ENCODE measurements around the gene CNNM1. TPM values are rescaled to one million over a fixed set of nuclear protein-coding genes. Genes with fewer than 3 reads are reported as not detected.

CNNM1 gene
- total and polyA plus RNA-seq, 8 donors = under 0.01 to 0.87 (median 0.31) TPM; not detected in 1

DNA sequence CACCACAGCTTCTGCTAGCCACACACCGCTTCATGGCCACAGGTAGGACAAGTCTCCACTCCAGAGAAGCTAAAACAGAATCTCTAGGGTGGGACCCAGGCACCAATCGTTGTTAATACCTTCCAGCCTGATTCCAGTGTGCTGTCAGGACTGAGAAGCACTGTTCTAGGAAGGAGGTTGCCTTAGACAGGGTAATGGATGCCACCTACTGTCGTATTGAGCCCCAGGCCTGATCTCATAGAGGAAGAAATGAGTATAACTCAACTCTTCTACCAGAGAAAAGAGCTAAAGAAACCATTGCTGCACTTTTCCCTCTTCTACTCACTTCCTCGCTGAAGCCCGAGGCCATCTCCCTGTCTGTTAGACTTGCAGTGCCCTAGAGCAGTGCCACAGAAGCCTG is 31.8 kb downstream of the CNNM1 start:
- intact Hi-C loops (cut with DNase I; ENCODE audit: low total_unique reads) = no loop called here
- no peak overlapping the region for H3K27ac ChIP-seq
- no peaks in the 10 kb centered on the region for H3K27me3 ChIP-seq
- no peak for DNase-seq
- peaks cover 0 to 21% (median 3%) of the 10 kb centered on the region in 4 donors for H3K36me3 ChIP-seq
- H3K4me3 ChIP-seq = no peak overlapping the region
- no peak for TF ChIP-seq POLR2A (IDR thresholded peaks at IDR 0.05)
- TF ChIP-seq, protein P1, sequence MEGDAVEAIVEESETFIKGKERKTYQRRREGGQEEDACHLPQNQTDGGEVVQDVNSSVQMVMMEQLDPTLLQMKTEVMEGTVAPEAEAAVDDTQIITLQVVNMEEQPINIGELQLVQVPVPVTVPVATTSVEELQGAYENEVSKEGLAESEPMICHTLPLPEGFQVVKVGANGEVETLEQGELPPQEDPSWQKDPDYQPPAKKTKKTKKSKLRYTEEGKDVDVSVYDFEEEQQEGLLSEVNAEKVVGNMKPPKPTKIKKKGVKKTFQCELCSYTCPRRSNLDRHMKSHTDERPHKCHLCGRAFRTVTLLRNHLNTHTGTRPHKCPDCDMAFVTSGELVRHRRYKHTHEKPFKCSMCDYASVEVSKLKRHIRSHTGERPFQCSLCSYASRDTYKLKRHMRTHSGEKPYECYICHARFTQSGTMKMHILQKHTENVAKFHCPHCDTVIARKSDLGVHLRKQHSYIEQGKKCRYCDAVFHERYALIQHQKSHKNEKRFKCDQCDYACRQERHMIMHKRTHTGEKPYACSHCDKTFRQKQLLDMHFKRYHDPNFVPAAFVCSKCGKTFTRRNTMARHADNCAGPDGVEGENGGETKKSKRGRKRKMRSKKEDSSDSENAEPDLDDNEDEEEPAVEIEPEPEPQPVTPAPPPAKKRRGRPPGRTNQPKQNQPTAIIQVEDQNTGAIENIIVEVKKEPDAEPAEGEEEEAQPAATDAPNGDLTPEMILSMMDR (IDR thresholded peaks at IDR 0.05) = no peak
- TF ChIP-seq POLR2AphosphoS5 (IDR thresholded peaks at IDR 0.05) = no peak
- no peak for TF ChIP-seq EP300 (IDR thresholded peaks at IDR 0.05)
- H3K9me3 ChIP-seq = no peaks in the 10 kb centered on the region
- H3K4me1 ChIP-seq = peaks cover 0 to 6% (median 0%) of the 10 kb centered on the region in 4 donors
- WGBS, 5 donors = 69 to 75% (median 71%) methylated on average over 5 of the region's 5 CpGs

DNA sequence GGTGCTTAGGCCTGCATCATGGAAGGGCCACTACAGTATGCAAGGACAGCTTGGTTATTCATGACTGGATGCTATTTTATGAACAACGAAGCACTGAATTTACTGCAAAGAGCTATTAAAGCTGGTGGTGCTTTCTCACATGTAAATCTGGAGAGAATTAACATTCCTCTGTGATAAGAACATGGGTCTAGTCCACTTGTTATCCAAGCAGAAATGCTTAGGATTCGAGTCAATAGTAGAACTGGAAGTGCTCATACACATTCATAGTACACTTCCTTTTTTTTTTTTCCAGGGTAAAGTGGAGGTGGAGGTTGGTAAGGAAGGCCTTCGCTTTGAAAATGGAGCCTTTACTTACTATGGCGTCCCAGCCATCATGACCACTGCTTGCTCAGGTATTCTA is 35.0 kb downstream of the CNNM1 start:
- WGBS, 5 donors = 64 to 82% (median 80%) methylated on average over 4 of the region's 4 CpGs
- no peak for DNase-seq
- TF ChIP-seq POLR2A (IDR thresholded peaks at IDR 0.05) = no peak
- no peak for TF ChIP-seq POLR2AphosphoS5 (IDR thresholded peaks at IDR 0.05)
- TF ChIP-seq, protein P1 (IDR thresholded peaks at IDR 0.05) = no peak
- TF ChIP-seq EP300 (IDR thresholded peaks at IDR 0.05) = no peak
- Histone ChIP-seq H3K36me3 (peaks cover 0 to 13% (median 3%) of the 10 kb centered on the region in 4 donors), H3K27ac (no peak overlapping the region), H3K27me3 (no peaks in the 10 kb centered on the region), H3K4me1 (no peaks in the 10 kb centered on the region), H3K4me3 (no peak overlapping the region), H3K9me3 (no peaks in the 10 kb centered on the region)
- intact Hi-C loops (cut with DNase I; ENCODE audit: low total_unique reads) = no loop called here

DNA sequence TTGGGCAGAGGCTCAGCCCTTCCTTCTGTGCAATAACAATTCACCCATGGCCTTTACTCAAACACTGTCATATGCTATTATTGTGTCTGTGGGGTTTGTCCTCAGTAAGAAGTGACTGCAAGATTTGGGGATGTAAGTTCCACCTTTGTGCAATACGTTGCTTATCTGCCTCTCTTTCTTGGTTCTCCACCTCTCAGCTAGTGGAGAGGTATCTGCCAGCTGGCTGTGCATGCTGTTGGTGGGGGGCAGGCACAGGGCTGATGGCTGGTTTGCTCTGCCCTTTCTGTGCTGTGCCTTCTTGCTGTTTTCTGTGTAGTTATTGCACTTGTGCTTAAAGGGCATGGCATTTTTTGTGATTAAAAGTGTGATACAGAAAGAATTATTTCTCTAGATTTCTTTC is 36.2 kb downstream of the CNNM1 start:
- TF ChIP-seq POLR2A (IDR thresholded peaks at IDR 0.05) (no peak), EP300 (IDR thresholded peaks at IDR 0.05) (no peak), POLR2AphosphoS5 (IDR thresholded peaks at IDR 0.05) (no peak)
- TF ChIP-seq, protein P1 (IDR thresholded peaks at IDR 0.05) = no peak
- 13 to 33% (median 20%) methylated on average over 1 of the region's 1 CpG for WGBS, 5 donors
- Histone ChIP-seq H3K27me3 (no peaks in the 10 kb centered on the region), H3K27ac (no peak overlapping the region), H3K4me3 (no peak overlapping the region), H3K36me3 (peaks cover 0 to 13% (median 3%) of the 10 kb centered on the region in 4 donors), H3K4me1 (no peaks in the 10 kb centered on the region), H3K9me3 (no peaks in the 10 kb centered on the region)
- intact Hi-C loops (cut with DNase I; ENCODE audit: low total_unique reads) = no loop called here
- no peak for DNase-seq

DNA sequence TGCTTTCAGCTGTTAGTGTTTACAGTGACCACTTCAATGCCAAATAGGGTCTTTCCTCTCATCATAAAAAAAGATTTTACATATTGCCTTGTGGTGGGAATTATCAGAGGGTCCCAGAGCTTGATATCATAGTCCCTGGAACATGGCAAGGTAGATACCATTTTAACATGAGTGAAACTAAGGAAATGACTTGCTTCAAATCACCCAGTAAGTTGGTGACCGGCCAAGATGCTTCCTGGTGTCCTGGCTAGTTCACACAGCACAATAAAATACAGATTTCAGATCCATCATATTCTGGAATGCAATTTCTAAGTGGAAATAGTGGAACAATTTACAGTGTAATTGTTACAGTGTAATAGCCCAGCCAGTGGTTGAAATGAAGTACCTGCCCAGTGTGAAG is 36.6 kb downstream of the CNNM1 start:
- intact Hi-C loops (cut with DNase I; ENCODE audit: low total_unique reads) = no loop called here
- TF ChIP-seq, protein P1 (IDR thresholded peaks at IDR 0.05) = no peak
- no peak for TF ChIP-seq EP300 (IDR thresholded peaks at IDR 0.05)
- TF ChIP-seq POLR2AphosphoS5 (IDR thresholded peaks at IDR 0.05) = no peak
- TF ChIP-seq POLR2A (IDR thresholded peaks at IDR 0.05) = no peak
- no peak for DNase-seq
- 72 to 83% (median 82%) methylated on average over 1 of the region's 1 CpG for WGBS, 5 donors
- Histone ChIP-seq H3K9me3 (no peaks in the 10 kb centered on the region), H3K4me3 (no peak overlapping the region), H3K4me1 (peaks cover 0 to under 1% (median 0%) of the 10 kb centered on the region in 4 donors), H3K27ac (no peak overlapping the region), H3K27me3 (no peaks in the 10 kb centered on the region), H3K36me3 (peaks cover 0 to 13% (median 3%) of the 10 kb centered on the region in 4 donors)
